ENCODE measurements around the gene OSBPL2. TPM values are rescaled to one million over a fixed set of nuclear protein-coding genes. Genes with fewer than 3 reads are reported as not detected.

OSBPL2 gene
- total RNA-seq, 1 donor from 2014 or later = 49.8 TPM

- Histone ChIP-seq H3K27me3 (ENCODE audit: control insufficient read depth, insufficient read depth, low read length) (no peaks in the 10 kb centered on the region), H3K4me3 (ENCODE audit: low read depth, low read length) (no peak overlapping the region), H3K36me3 (ENCODE audit: control insufficient read depth, insufficient read depth, low read length) (peaks cover 76% of the 10 kb centered on the region)
- no peak for TF ChIP-seq CTCF (IDR thresholded peaks at IDR 0.05; ENCODE audit: insufficient read depth, low read length, severe bottlenecking)
- FAIRE-seq (no peak), DNase-seq (ENCODE audit: low read depth) (no peak)
Measured at GRCh38 chr20:62309947-62310756, 71.8 kb downstream of the OSBPL2 start.

GRCh38 chr20:62310757-62311121 is 72.4 kb downstream of the OSBPL2 start:
- FAIRE-seq = no peak
- no peak overlapping the region for H3K4me3 ChIP-seq (ENCODE audit: low read depth, low read length)
- peaks cover 78% of the 10 kb centered on the region for H3K36me3 ChIP-seq (ENCODE audit: control insufficient read depth, insufficient read depth, low read length)
- no peak for DNase-seq (ENCODE audit: low read depth)
- no peaks in the 10 kb centered on the region for H3K27me3 ChIP-seq (ENCODE audit: control insufficient read depth, insufficient read depth, low read length)
- no peak for TF ChIP-seq CTCF (IDR thresholded peaks at IDR 0.05; ENCODE audit: insufficient read depth, low read length, severe bottlenecking)

GRCh38 chr20:62311150-62311549 is 72.8 kb downstream of the OSBPL2 start:
- no peak for FAIRE-seq
- TF ChIP-seq CTCF (IDR thresholded peaks at IDR 0.05; ENCODE audit: insufficient read depth, low read length, severe bottlenecking) = no peak
- peaks cover 78% of the 10 kb centered on the region for H3K36me3 ChIP-seq (ENCODE audit: control insufficient read depth, insufficient read depth, low read length)

GRCh38 chr20:62311832-62312661 is 73.7 kb downstream of the OSBPL2 start:
- no peak for DNase-seq (ENCODE audit: low read depth)
- Histone ChIP-seq H3K36me3 (ENCODE audit: control insufficient read depth, insufficient read depth, low read length) (peaks cover 82% of the 10 kb centered on the region), H3K4me3 (ENCODE audit: low read depth, low read length) (no peak overlapping the region), H3K27me3 (ENCODE audit: control insufficient read depth, insufficient read depth, low read length) (no peaks in the 10 kb centered on the region)
- no peak for FAIRE-seq
- no peak for TF ChIP-seq CTCF (IDR thresholded peaks at IDR 0.05; ENCODE audit: insufficient read depth, low read length, severe bottlenecking)

More at GRCh38 chr20:62311150-62311549, 72.8 kb downstream of the OSBPL2 start:
- DNase-seq (ENCODE audit: low read depth) = no peak
- no peaks in the 10 kb centered on the region for H3K27me3 ChIP-seq (ENCODE audit: control insufficient read depth, insufficient read depth, low read length)
- H3K4me3 ChIP-seq (ENCODE audit: low read depth, low read length) = no peak overlapping the region

- FAIRE-seq (no peak), DNase-seq (ENCODE audit: low read depth) (no peak)
- TF ChIP-seq CTCF (IDR thresholded peaks at IDR 0.05; ENCODE audit: insufficient read depth, low read length, severe bottlenecking) = no peak
- H3K4me3 ChIP-seq (ENCODE audit: low read depth, low read length) = no peak overlapping the region
- no peaks in the 10 kb centered on the region for H3K27me3 ChIP-seq (ENCODE audit: control insufficient read depth, insufficient read depth, low read length)
- peaks cover 84% of the 10 kb centered on the region for H3K36me3 ChIP-seq (ENCODE audit: control insufficient read depth, insufficient read depth, low read length)
Measured at GRCh38 chr20:62312662-62312977, 74.3 kb downstream of the OSBPL2 start.

Data from bronchial epithelial cell (primary cell).